Activated T-cell treated with anti-CD3 and anti-CD28 coated beads for 4 hours (primary cell): ENCODE data around the gene MEGF10.

Experiments used
- DNase-seq: peaks from one replicate; pipeline ENCODE4 v3.0.0-alpha.2; 2020

The MEGF10 gene

GRCh38 chr5:127375544-127376091 is 85.0 kb downstream of the MEGF10 start:
- no peak for DNase-seq

- DNase-seq = no peak
These were observed 87.1 kb downstream of the MEGF10 start for GRCh38 chr5:127377651-127378050.

GRCh38 chr5:127385936-127386335 is 95.3 kb downstream of the MEGF10 start:
- DNase-seq = no peak

- no peak for DNase-seq
These were observed 96.0 kb downstream of the MEGF10 start for GRCh38 chr5:127386557-127386956.

GRCh38 chr5:127389601-127390000 is 99.0 kb downstream of the MEGF10 start:
- no peak for DNase-seq

GRCh38 chr5:127392762-127393161 is 102.2 kb downstream of the MEGF10 start:
- no peak for DNase-seq

GRCh38 chr5:127396490-127397155 is 106.0 kb downstream of the MEGF10 start:
- no peak for DNase-seq

- DNase-seq = no peak
These were observed 107.9 kb downstream of the MEGF10 start for GRCh38 chr5:127398508-127398907.

GRCh38 chr5:127399068-127399467 is 108.5 kb downstream of the MEGF10 start:
- DNase-seq = no peak

- DNase-seq = no peak
These were observed 109.9 kb downstream of the MEGF10 start for GRCh38 chr5:127400539-127400938.

- DNase-seq = no peak
These were observed 110.5 kb downstream of the MEGF10 start for GRCh38 chr5:127400946-127401670.

- DNase-seq = no peak
These were observed 111.8 kb downstream of the MEGF10 start for GRCh38 chr5:127402361-127402760.

- DNase-seq = no peak
These were observed 113.6 kb downstream of the MEGF10 start for GRCh38 chr5:127404190-127404589.

GRCh38 chr5:127406326-127407121 is 115.9 kb downstream of the MEGF10 start:
- no peak for DNase-seq

- DNase-seq = no peak
These were observed 118.8 kb downstream of the MEGF10 start for GRCh38 chr5:127409246-127409917.

- no peak for DNase-seq
These were observed 119.5 kb downstream of the MEGF10 start for GRCh38 chr5:127409921-127410675.

- no peak for DNase-seq
These were observed 120.4 kb downstream of the MEGF10 start for GRCh38 chr5:127410959-127411358.

- DNase-seq = no peak
These were observed 120.8 kb downstream of the MEGF10 start for GRCh38 chr5:127411381-127411780.

- DNase-seq = no peak
These were observed 122.1 kb downstream of the MEGF10 start for GRCh38 chr5:127412698-127413097.

GRCh38 chr5:127415034-127415433 is 124.4 kb downstream of the MEGF10 start:
- no peak for DNase-seq

- DNase-seq = no peak
These were observed 126.3 kb downstream of the MEGF10 start for GRCh38 chr5:127416906-127417305.

- no peak for DNase-seq
These were observed 126.9 kb downstream of the MEGF10 start for GRCh38 chr5:127417528-127417927.
